ENCODE measurements around the gene MYO3B. TPM values are rescaled to one million over a fixed set of nuclear protein-coding genes. Genes with fewer than 3 reads are reported as not detected.
A peak's percentile ranks its signal among the peaks of the same experiment; 100 is the strongest.

The MYO3B gene
- total RNA-seq, 1 donor from 2014 or later, result 0.22 TPM

DNA sequence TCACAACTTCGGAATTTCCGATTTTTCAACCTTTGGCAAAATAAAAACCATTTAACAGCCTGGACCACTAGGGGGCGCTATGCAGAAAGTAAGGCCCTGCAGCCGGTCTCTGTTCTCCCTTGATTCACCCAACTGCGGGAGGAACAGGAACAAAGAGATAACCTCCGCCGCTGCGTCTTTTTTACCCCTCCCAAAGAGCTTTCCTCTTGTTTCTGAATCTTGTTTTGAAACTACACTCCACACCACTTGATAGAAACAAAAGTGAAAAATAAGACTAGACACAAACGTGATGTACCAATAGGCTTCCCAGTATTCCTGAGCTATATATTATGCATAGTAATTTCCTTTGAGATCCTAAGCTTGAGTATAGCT is 231.2 kb downstream of the MYO3B start:
- H3K27ac Mint-ChIP-seq (ENCODE audit: unreplicated experiment), result no peak overlapping the region
- no peak overlapping the region for H3K4me3 Mint-ChIP-seq (ENCODE audit: unreplicated experiment)
- H3K27me3 Mint-ChIP-seq (ENCODE audit: unreplicated experiment), result no peaks in the 10 kb centered on the region

DNA sequence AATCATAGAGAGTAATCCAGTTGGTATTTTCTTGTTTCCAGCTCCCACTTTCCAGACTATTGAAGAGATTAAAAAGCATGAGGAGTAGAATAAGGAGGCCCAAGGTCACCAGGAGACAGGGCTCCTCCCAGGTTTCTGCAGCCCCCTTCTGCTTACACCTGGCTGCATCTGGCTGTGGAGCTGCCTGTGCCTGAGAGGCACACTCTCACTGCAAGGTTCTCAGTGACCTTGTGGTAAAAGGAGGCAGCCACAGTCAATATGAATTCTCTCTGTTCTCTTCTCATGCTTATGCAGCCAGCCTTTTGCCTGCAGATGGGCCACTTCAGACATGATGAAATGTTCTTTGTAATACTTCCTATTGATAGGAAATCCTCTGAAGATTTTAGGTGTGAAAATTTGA is 233.7 kb downstream of the MYO3B start:
- H3K4me3 Mint-ChIP-seq (ENCODE audit: unreplicated experiment), result no peak overlapping the region
- H3K4me1 Mint-ChIP-seq (ENCODE audit: low read depth, unreplicated experiment), result no peaks in the 10 kb centered on the region
- no peak for DNase-seq
- no peaks in the 10 kb centered on the region for H3K9me3 Mint-ChIP-seq (ENCODE audit: unreplicated experiment)
- H3K36me3 Mint-ChIP-seq (ENCODE audit: unreplicated experiment), result no peaks in the 10 kb centered on the region
- H3K27ac Mint-ChIP-seq (ENCODE audit: unreplicated experiment), result no peak overlapping the region
- TF ChIP-seq CTCF (IDR thresholded peaks at IDR 0.05; ENCODE audit: partially characterized antibody, unreplicated experiment), result no peak
- H3K27me3 Mint-ChIP-seq (ENCODE audit: unreplicated experiment), result no peaks in the 10 kb centered on the region

More for the DNA sequence above, 231.2 kb downstream of the MYO3B start:
- Mint-ChIP-seq H3K9me3 (ENCODE audit: unreplicated experiment) (no peaks in the 10 kb centered on the region), H3K36me3 (ENCODE audit: unreplicated experiment) (no peaks in the 10 kb centered on the region), H3K4me1 (ENCODE audit: low read depth, unreplicated experiment) (no peaks in the 10 kb centered on the region)
- TF ChIP-seq CTCF (IDR thresholded peaks at IDR 0.05; ENCODE audit: partially characterized antibody, unreplicated experiment), result peak; percentile 97
- DNase-seq, result peak; percentile 76

DNA sequence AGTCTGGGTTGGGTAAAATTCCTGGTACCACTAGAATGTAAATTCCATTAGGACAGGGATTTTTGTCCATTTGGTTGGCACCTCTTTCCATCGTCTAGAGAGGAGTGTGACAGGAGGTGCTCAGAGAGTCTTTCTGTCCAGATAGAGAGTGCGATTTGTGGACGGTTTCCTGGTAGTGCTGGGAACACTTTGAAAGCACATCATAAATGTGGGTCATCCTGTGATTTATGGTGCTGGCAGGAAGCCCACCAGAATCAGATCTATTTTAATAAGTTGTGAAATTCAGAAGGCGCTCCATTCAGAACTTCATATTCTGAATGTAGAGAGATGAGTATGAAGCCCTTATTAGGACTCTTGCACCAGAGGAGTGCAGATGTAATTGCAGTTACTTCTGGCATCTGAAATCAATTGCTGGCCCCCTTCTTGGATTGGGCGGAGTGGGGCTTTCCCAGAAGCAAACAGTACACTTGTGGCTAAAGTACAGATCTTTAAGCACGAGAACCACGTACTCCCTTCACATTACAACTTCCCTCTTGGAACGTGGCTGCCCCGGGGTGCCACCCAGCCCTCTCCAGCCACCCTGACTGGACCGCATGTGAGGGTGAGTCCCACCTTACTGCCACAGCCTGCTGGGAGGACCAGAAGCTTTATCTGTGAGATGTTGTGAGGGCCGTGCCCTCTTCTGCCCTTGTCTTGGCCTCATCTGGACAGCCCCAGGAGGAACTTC is 243.2 kb downstream of the MYO3B start:
- Mint-ChIP-seq H3K27me3 (ENCODE audit: unreplicated experiment) (peaks cover 3% of the 10 kb centered on the region), H3K4me1 (ENCODE audit: low read depth, unreplicated experiment) (peaks cover 3% of the 10 kb centered on the region), H3K9me3 (ENCODE audit: unreplicated experiment) (no peaks in the 10 kb centered on the region), H3K36me3 (ENCODE audit: unreplicated experiment) (no peaks in the 10 kb centered on the region), H3K27ac (ENCODE audit: unreplicated experiment) (no peak overlapping the region), H3K4me3 (ENCODE audit: unreplicated experiment) (no peak overlapping the region)
- DNase-seq, result no peak
- TF ChIP-seq CTCF (IDR thresholded peaks at IDR 0.05; ENCODE audit: partially characterized antibody, unreplicated experiment), result no peak

DNA sequence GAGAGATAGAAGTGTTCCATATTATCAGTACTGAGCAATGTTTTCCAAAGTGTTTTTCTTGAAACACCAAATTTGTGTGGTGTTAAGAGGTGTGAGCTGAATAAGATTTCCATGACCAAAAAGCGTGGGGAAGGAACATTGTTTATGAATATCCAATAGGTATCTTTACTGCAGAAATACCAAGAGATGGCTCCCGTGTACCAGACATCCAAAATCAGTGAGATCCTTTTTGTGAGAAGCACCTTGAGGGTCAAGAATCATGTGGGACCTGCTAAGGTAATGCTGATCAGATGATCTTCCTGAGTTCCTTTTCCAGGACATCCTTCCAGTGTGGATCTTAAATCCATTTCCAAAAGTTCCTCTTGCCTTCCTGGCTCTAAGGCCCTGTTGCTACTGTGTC is 246.0 kb downstream of the MYO3B start:
- H3K27ac Mint-ChIP-seq (ENCODE audit: unreplicated experiment), result no peak overlapping the region
- DNase-seq, result no peak
- peaks cover 3% of the 10 kb centered on the region for H3K27me3 Mint-ChIP-seq (ENCODE audit: unreplicated experiment)
- no peak overlapping the region for H3K4me3 Mint-ChIP-seq (ENCODE audit: unreplicated experiment)
- no peak for TF ChIP-seq CTCF (IDR thresholded peaks at IDR 0.05; ENCODE audit: partially characterized antibody, unreplicated experiment)
- peaks cover 3% of the 10 kb centered on the region for H3K4me1 Mint-ChIP-seq (ENCODE audit: low read depth, unreplicated experiment)
- H3K9me3 Mint-ChIP-seq (ENCODE audit: unreplicated experiment), result no peaks in the 10 kb centered on the region
- no peaks in the 10 kb centered on the region for H3K36me3 Mint-ChIP-seq (ENCODE audit: unreplicated experiment)

- Mint-ChIP-seq H3K27me3 (ENCODE audit: unreplicated experiment) (peaks cover 3% of the 10 kb centered on the region), H3K27ac (ENCODE audit: unreplicated experiment) (no peak overlapping the region), H3K4me3 (ENCODE audit: unreplicated experiment) (no peak overlapping the region), H3K4me1 (ENCODE audit: low read depth, unreplicated experiment) (peaks cover 3% of the 10 kb centered on the region), H3K36me3 (ENCODE audit: unreplicated experiment) (no peaks in the 10 kb centered on the region), H3K9me3 (ENCODE audit: unreplicated experiment) (no peaks in the 10 kb centered on the region)
- DNase-seq, result no peak
- no peak for TF ChIP-seq CTCF (IDR thresholded peaks at IDR 0.05; ENCODE audit: partially characterized antibody, unreplicated experiment)
Observed at GRCh38 chr2:170425281-170425751, 247.4 kb downstream of the MYO3B start.
